ENCODE data around the gene SIX1.

- TF ChIP-seq CTCF (IDR thresholded peaks at IDR 0.05) (no peak), EP300 (IDR thresholded peaks at IDR 0.05) (no peak), POLR2A (IDR thresholded peaks at IDR 0.05; ENCODE audit: low read depth) (no peak)
These were observed 4.5 kb upstream of the SIX1 start for GRCh38 chr14:60653701-60654161.

Data from esophagus muscularis mucosa (tissue), 4 donors.